HG03460 (cell line): Measurements from ENCODE around the gene SIRT2.
A peak's percentile ranks its signal among the peaks of the same experiment; 100 is the strongest.
"Not testable (repeated sequence)": the region's sequence is repeated elsewhere in the genome, so short reads cannot be mapped to it uniquely, and the experiment has no call there.

ENCODE experiments used
- ATAC-seq: cut with Tn5 transposase; IDR thresholded peaks from one replicate; pipeline ENCODE4 v1.9.1; 2021; ENCODE audit not compliant: unreplicated experiment

The SIRT2 gene

GRCh38 chr19:38869160-38869835 lies 30.1 kb downstream of the SIRT2 start:
- ATAC-seq: no peak

DNA sequence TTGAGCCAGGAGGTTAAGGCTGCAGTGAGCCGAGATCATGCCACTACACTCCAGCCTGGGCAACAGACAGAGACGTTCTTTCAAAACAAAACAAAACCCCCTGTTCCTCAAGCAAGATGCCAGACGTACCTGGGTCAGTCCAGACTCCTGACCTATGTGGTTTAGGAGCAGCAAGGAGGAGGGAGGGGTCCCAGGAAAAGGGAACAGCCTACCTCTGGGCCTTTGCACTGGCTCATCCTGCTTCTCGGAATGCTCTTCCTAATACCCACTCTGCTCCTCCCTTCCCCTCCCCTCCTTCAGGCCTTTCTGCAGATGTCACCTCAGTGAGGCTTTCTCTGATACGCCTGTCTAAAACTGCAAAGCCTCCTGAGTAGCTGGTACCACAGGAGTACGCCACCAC lies 30.9 kb downstream of the SIRT2 start:
- ATAC-seq: no peak

DNA sequence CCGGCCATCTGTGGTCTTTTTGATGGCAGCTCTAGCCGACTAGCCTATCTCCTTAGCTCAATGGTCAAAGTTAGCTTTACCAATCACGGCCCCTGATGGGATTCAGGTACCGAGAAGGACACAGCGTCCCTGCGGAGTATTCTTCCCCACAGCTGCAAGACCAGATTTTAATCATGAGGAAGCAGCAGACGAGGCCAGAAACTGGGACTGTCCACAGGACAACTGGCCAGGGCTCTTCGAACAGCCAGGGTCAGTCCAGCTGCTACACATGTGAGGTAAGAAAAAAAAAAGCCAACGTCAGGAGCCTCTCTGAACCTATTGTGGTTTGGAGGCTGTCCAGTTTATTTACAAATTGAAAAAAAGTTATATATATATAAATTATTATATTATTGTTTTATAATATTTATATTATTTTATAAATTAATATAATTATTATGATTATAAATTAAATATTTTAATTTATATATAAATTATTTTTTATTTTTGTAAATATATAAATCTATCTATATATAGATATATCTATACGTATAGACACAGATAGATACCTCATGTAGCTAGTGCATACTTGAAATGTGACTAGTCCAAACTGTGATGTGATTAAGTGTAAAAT lies 32.1 kb downstream of the SIRT2 start:
- no peak for ATAC-seq

DNA sequence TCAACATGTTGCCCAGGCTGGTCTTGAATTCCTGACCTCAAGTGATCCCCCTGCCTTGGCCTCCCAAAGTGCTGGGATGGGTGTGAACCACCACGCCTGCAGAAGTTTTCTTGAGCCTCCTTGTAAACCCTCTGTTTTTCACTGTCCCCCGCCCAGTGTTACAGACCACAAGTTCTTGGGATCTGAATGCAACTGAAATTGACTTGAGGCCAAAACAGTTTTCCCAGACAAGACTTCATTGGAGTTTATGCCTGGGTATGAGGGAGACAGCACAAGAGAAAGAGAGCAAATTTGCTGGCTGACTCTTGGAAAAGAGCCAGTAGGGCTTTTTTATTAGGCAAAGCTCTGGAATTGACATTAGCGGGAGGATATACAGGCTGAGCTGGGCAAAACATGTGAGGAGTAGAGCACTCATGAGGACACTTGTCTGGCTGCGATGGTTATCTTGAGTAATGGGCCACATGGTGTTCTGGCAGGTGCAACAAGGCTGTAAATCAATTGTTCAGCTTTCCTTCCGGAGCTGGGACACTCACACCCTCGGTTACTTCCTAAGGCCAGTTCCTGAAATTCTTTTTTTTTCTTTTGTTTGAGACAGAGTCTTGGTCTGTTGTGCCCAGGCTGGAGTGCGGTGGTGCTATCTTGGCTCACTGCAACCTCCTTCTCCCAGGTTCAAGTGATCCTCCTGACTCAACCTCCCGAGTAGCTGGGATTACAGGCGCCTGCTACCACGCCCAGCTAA lies 36.9 kb downstream of the SIRT2 start:
- ATAC-seq: no peak

GRCh38 chr19:38861368-38861767 lies 38.0 kb downstream of the SIRT2 start:
- no peak for ATAC-seq

GRCh38 chr19:38859631-38860204 lies 39.7 kb downstream of the SIRT2 start:
- ATAC-seq: not testable (repeated sequence)

- ATAC-seq: no peak
Observed at GRCh38 chr19:38856813-38857212, 42.6 kb downstream of the SIRT2 start.

DNA sequence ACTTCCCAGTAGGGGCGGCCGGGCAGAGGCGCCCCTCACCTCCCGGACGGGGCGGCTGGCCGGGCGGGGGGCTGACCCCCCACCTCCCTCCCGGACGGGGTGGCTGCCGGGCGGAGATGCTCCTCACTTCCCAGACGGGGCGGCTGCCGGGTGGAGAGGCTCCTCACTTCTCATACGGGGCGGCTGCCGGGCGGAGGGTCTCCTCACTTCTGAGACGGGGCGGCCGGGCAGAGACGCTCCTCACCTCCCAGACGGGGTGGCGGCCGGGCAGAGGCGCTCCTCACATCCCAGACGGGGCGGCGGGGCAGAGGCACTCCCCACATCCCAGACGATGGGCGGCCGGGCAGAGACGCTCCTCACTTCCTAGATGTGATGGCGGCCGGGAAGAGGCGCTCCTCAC lies 43.7 kb downstream of the SIRT2 start:
- ATAC-seq: not testable (repeated sequence)

- not testable (repeated sequence) for ATAC-seq
Observed at GRCh38 chr19:38854961-38855360, 44.5 kb downstream of the SIRT2 start.

DNA sequence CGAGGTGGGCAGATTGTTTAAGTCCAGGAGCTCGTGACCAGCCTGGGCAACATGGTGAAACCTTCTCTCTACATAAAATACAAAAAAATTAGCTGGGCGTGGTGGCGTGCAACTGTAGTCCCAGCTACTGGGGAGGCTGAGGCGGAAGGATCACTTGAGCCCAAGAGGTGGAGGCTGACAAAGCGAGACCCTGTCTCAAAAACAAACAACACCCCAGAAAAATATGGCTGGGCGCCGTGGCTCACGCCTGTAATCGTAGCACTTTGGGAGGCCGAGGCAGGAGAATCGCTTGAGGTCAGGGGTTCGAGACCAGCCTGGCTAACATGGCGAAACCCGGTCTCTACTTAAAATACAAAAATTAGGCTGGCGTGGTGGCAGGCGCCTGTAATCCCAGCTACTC lies 46.2 kb downstream of the SIRT2 start:
- ATAC-seq: no peak

- ATAC-seq: no peak
Observed at GRCh38 chr19:38852231-38853044, 47.0 kb downstream of the SIRT2 start.

- ATAC-seq: peak; percentile 15
Observed at GRCh38 chr19:38851622-38852230, 47.7 kb downstream of the SIRT2 start.

- no peak for ATAC-seq
Observed at GRCh38 chr19:38850976-38851621, 48.3 kb downstream of the SIRT2 start.

DNA sequence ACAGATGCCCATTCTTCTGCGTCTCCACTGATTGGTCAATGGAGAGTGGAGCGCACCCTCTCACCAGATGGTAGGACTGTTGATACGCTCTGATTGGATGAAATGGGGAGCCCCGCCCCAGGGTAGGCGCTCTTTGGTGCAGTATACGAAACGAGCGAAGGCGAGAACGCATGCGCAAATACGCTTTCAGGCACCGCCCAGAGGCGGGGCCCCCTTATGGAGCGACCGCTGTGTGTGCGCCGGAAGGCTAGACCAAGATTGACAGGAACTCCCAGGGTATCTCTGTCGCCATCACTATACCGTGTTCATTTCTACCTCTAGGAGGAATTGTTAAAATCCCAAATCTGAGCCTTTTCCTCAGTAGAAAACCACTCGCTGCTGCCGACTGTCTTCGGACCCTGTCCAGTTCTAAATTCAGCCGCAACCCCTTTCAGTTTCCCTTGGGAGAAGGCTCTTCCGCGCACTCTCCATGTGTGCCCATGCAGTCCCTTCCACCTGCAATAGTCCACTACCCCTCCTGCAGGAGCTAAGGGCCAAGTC lies 48.9 kb downstream of the SIRT2 start:
- ATAC-seq: peak; percentile 62

DNA sequence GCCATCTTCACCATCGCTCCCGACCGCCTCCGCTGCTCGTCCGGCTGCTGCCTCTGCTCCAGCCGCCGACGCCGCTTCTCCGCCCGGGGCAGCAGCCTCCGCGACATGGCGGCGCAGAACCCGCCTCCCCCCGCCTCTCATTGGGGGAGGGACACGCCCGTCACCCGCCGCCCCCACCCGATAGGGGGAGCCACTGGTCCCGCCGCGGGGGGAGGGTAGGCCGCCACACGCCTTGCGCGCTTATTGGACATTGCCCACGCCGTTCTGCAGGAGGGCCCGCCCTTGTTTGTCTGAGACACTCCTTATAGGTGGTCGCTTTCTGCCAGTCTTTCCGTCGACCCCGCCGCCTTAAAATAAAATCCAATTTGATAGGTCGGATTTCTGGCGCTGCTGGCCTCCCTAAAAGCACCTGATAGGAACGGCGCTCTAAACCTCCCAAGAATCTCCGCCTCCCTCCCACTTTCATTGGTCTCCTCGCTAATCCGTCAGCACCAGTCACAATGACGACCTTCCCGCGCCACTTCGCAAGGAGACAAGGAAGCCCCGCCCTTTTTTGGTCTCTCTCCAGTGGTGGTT lies 49.5 kb downstream of the SIRT2 start, which contains the start of gene HNRNPL:
TSS of gene HNRNPL (minus strand) at position 127 of the 576 bp plus-strand sequence. CDS start at position 107, 20 bp downstream.
- ATAC-seq: peak; percentile 41

DNA sequence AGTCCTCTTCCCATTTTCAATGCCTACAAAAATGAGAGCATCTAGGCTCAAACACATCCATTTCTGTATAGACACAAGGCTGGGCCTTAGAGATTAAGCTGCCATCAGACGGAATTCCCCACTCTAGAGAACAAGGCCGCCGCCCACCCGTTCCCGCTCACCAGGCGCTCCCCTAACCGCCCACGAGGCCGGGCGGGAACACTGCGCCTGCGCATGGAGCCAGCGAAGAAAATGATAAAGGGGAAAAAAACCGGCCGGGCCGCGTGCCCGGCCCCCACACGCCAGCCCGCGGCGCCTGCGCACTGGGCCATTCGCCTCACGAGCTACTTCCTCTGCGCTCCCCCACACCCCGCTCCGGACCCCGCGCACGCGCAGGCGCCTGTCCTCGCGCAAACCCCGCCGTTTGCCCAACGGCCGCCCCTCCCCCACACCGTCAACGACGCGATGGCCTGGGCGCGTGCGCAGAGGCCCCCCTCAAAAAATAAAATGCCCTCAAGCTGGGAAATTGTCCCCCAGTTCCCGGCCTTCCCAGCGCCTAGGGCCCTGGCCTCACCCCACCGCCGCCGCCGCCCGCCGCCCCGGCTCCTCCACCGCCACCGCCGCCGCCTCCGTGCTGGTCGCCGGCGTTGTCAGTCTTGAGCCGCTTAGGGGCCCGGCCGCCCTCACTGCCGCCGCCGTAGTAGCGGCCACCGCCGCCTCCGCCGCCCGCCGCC lies 50.1 kb downstream of the SIRT2 start:
- peak; percentile 17 for ATAC-seq

- no peak for ATAC-seq
Observed at GRCh38 chr19:38848299-38849146, 50.9 kb downstream of the SIRT2 start.

GRCh38 chr19:38846097-38846496 lies 53.3 kb downstream of the SIRT2 start:
- ATAC-seq: no peak
